Daoy (cell line): ENCODE measurements around the gene DEK. TPM values are rescaled to one million over a fixed set of nuclear protein-coding genes. Genes with fewer than 3 reads are reported as not detected.
"Not testable (repeated sequence)": the region's sequence is repeated elsewhere in the genome, so short reads cannot be mapped to it uniquely, and the experiment has no call there.

Source experiments
- DNase-seq: peaks from one replicate; pipeline ENCODE4 v3.0.0-alpha.2; 2015; ENCODE audit warnings: low read depth
- total RNA-seq: library from RNA; depleted of rRNA; stranded (reverse); fragments of >200 nt; shearing (Covaris generic); gene quantifications from 2 replicates; pipeline ENCODE4 v1.2.3, GENCODE V29; 2014; rRNA removed

The DEK gene, protein sequence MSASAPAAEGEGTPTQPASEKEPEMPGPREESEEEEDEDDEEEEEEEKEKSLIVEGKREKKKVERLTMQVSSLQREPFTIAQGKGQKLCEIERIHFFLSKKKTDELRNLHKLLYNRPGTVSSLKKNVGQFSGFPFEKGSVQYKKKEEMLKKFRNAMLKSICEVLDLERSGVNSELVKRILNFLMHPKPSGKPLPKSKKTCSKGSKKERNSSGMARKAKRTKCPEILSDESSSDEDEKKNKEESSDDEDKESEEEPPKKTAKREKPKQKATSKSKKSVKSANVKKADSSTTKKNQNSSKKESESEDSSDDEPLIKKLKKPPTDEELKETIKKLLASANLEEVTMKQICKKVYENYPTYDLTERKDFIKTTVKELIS
- 320 and 481 TPM in 2 replicates for total RNA-seq

DNA sequence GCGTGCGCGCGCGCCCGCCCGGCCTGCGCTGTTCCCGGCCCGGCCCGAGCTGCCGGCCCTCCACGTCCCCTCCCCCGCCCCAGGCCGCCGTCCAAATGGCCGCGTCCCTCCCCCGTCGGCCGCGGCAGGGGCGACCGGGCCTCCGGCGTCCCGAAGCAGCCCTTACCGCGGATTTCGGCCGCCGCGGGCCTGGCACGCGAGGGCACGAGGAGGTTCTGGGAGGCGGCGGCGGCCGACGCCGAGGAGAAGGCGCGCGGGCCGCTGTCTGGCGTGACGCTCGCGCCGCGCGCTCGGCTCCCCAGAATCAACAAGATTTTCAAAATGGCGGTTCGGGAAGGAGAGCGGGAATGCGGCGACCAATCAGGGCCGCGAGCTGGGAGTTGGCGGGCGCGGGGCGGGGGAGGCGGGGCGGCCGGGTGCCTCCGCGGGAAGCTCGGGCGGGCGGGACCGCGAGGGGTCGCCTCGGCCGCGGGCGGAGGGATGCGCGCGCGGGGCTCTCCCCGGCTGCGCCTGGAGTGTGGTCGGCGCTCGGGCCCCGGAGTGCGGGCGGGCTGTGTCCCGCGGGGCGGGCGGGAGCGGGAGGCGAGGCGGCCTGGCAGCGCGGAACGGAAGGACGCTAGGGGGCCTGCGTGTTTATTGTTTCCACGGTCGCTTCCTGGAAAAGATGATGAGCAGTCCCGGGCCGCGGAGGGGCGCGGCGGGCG is at the start of gene DEK:
Gene DEK, minus strand, starts transcription at position 312 of the 704 bp plus-strand sequence. CDS start 543 bp downstream, outside the sequence.
- peak; percentile 94 for DNase-seq

DNA sequence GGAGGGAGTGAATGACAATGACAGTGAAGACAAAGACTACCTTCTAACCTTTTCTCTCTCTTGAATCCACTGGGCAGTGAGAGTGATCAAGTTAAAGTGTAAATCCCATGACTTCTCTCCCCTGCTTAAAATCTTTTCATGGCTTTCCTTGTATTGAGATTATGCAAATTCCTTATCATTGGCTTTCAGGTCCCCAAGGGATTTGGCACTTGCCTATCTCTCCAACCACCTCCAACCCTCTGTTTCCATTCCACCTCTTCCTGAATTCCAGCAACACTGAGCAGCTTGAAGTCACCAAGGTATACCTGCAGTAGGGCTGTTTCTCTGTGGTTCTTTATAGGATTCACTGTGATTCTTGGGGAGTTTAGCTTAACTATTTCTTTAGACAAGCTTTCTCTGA is 48.0 kb upstream of the DEK start:
- DNase-seq: no peak

DNA sequence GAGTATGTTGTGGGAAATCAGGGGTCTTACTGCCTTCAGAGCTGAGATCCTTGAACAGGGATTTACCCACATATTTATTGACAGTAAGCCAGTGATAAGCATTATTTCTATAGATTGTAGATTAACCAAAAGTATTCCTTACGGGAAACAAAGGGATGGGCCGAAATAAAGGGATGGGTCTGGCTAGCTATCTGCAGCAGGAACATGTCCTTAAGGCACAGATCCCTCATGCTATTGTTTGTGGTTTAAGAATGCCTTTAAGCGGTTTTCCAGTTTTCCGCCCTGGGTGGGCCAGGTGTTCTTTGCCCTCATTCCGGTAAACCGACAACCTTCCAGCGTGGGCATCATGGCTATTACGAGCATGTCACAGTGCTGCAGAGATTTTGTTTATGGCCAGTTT is 45.7 kb upstream of the DEK start:
- not testable (repeated sequence) for DNase-seq

DNA sequence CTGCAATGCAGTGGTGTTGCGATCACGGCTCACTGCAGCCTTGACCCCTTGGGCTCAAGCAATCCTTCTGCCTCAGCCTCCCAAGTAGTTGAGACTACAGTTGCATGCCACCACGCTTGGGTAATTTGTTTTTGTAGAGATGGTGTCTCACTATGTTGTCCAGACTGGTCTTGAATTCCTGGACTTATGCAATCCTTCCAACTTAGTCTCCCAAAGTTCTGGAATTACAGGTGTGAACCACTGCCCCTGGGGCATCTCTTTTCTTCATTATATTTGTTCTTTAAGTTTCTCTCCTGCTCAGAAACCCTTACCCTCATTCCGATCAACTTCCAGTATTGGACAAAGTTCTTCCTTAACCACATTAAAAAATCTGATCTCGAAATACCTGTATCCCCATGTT is 44.7 kb upstream of the DEK start:
- DNase-seq: no peak

DNA sequence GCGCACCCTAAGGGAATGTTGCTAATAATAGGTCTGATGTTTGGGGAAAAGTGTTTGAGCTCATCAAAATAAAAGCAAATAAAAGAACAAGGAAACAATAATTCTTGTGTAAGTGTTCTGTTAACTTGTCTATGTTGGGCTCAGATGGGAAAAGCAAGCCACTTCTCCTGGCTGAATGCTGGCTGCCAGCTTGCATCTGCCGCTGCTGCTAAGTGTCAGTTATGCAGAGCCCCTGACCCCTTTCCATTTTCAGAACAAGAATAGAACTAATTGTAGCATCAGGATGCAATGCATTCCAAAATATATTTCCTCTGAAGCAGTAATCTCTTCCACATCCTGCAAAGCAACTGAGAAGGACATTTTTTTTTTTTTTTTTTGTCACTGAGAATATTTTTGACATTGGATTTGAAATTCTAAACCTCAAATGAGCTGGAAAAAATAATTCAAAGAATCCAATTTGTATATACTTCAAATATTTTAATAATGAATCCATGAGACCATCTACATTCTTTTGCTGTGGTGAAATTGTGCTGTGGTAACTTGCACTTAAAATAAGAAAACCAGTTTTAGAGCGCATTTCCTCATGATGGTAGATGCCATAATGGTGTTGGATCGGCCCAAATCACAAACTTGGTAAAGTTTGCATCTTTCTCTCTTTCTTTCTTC is 43.9 kb upstream of the DEK start:
- DNase-seq: no peak

DNA sequence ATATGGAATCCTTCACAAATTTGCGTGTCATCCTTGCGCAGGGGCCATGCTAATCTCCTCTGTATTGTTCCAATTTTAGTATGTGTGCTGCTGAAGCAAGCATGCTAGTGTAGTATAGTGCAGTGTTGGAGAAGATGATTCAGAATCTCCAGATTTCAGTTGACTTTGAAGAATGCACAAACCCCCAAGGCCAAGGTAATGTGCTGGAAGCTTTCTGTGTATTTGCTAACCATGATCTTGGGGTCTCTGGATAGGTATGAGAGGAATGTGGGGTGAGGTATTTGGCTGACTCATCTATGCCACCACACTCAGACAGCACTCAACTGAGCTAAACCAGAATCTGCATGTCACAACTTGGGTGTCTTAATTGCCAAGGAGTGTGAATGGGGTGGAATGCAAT is 42.6 kb upstream of the DEK start:
- peak; percentile 40 for DNase-seq

DNA sequence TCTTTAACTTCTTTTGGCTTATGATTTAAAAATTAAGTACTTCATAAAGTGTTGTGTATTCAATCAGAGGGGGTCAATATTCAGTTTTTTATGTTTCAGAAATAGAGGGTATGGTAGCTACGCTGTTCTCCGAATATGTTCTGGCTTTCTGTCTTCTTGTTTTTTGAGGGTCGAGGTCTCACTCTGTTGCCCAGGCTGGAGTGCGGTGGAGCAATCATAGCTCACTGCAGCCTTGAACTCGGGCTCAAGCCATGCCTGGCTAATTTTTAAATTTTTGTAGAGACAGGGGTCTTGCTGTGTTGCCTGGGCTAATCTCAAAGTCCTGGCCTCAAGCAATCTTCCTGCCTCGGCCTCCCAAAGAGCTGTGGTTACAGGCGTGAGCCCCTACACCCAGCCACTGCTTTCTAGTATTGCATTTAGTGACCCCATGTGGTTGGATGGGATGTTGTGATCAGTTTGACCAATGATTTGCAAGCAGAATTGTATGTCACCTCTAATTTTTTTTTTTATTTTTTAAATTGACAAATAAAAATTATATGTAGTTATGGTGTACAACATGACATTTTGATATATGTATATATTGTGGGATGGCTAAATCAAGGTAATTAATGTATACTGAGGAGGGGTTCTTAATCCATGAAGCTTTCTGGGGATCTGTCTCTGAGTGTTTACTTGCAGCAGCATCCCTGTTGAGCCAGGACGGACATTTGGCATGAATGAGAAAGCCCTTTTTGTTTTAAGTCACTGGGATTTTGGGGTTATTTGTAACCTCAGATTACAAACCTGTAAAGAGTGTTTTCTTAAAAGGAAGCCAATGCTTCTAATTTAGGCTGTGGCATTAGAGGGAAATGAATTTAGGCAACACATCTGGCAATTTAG is 38.5 kb upstream of the DEK start:
- DNase-seq: no peak

DNA sequence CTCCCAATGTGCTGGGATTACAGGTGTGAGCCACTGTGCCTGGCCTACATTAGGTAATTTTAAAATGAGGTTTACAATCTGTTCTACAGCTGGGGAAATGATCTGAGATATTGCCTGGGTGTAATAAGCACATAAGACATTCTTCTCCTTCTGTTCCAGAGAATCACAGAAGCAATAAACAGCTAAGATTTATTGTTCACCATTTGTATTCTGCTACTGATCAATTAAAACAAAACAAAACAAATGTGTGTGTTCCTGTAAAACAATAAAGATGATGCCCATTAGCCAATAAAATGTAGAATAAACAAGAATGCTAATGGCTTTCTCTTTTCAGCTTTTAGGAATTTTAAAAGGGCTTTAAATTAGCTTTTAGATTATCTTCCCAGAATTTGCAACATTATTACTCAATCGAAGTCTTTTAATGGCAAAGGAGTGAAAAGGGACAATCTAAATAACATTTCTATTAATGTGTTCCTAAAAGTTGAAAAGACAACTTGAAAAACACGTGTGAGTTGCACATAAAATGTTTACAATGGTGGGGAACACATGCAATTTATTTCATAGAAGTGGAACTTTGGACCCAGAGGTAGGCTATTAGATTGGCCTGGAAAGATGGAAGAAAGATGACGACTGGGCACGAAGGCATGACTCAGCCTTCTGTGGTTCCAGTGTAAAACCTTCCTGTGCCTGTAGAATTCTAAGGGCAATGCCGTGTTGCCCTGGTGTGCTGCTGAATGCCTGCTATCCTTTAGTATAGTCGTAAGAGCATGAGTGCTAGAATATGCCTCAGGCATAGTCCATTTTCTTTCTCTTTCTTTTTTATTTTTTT is 29.0 kb upstream of the DEK start:
- DNase-seq: peak; percentile 53

DNA sequence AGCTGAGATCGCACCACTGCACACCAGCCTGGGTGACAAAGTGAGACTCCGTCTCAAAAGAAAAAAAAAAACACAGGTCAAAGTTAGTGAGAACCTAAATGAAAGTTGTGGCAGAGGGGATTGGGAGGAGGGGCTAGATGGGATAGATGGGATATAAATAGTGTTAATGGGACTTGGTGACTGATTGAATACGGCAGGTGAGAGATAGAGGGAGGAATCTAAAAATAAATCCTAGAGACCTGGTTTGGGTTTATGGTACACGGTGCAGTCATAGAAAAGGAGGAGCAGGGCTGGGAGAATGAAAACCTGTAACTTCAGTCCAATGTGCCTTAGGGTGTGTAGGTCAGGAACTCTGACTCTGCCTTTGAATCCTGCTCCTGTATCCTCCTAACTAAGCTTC is 25.0 kb upstream of the DEK start:
- no peak for DNase-seq

DNA sequence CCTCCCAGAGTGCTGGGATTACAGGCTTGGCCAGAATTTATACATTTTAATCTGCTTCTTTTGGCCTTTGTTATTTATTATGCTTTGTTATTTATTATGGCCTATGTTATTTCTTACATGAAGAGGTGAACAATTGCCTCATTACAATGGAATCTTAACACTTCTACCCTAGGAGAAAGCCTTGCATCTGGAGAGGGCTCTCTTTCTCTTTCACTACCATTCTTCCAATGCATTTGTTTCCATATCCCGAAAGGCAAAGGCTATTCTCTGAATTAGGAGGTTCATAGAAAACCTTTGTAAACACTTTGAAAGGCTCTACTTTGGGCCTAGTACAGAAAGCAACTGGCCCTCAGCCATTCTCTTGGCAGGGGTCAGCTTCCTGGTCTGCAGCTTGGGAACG is 19.9 kb upstream of the DEK start:
- no peak for DNase-seq

DNA sequence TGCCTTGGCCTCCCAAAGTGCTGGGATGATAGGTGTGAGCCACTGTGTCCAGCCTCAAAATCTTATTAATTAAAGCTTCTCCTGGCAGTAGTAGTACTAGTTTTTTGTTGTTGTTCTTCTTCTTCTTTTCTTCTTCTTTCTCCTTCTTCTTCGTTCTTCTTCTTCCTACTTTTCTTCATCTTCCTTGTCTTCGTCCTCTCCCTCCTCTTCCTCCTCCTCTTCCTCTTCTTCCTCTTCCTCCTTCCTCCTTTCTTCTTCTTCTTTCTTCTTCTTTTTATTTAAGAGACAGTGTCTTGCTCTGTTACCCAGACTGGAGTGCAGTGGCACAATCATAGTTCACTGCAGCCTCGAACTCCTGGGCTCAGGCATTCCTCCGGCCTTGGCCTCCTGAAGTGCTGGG is 17.2 kb upstream of the DEK start:
- DNase-seq: no peak

DNA sequence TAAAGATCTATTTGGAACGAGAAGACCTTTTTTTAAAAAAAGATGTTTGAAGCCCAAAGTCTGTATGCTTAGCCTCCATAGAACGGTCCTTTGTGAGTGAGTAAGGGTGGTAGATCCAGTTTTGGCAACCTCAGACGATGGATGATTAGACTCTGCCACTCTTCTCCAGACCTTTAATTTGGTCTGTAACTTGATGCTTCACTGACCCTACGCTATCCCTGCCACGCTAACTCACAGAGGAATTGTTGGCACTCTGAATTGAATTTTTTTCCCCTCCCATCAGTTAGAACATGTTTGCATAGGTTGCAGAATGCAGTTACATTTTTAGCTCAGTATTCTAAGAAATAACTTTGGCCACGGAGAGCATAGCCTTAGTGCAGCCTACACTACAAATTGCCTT is 15.8 kb upstream of the DEK start:
- peak; percentile 30 for DNase-seq

DNA sequence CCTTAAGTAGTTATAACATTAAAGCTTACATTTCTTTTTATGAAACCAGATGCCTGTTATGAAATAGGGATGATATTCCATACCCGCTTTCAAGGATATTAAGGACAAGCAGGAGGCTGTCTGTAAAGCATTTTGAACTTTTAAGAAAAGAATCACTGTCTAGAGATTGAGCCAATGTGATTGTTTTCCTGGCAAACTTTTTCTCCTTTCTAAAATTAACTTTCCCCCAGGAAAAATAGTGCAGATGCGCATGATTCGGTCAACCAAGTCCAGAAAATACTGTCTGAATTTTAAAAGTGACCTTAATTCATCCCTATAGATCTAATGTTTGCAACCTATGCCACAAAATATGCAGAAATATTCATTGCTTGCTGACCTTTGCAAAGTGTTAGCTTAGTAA is 15.1 kb upstream of the DEK start:
- no peak for DNase-seq

DNA sequence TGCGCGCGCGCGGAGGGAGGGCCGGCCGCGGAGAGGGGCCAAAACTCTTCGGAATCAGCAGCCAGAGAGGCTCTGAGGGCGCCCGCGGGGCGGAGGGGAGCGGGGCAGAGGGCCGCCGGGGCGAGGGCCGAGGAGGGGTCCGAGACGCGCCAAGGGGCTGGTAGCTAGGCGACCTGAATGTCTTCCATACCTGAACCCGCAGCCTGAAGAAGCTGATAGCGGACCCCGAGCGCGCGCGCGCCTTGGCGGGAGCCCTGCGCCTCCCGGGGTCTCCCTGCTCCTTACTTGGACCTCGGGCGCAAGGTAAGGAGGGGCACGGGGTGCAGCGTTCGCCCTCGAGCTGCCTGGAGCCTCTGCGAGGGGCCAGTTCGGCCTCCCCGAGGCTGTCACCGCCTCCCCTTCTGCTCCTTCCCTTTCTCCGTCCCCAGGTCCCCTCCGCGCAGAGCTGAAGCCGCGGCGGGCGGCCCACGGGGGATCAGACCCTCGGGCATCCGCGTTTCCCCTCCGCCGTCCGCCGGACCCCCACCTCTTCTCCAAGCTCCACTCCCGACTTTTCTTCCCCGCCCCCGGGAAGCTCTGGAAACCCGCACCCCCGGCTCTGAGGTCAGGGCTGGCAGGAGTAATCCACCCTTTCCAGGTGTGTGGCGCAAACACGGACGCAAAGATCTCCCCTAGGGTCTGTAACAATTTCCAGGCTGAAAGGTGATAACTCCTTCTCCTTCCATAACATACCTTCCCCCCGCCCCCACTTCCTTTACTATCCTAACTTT is 13.1 kb upstream of the DEK start:
- DNase-seq: peak; percentile 26

DNA sequence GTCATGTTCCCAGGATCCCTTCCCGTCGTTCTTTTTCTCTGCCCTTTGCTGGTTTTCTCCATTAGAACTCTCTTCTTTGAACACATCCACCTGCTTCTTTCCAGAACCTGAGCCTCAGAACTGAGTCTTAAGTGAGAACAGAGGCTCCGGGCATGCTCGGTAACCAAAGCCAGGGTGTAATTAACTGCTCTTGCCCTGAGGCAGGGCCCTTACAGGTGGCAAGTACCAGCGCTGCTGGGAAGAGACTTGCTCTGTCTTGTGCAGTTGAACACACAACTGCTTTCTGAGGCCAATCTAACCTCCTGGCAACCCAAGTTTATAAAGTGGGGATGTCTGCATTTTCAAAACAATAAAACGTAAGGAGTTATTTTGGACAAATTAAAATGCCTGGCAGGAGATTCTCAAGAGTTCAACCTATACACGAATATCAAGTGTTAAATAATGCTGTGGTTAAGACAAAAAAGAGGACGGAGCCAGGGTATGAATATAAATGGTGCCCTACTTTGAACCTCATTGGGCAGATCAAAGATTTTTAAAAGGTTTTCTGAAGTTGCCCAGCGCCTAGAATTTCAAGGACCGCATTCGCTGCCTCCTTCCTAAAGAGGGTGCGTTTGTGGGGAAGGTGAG is 12.4 kb upstream of the DEK start:
- no peak for DNase-seq

DNA sequence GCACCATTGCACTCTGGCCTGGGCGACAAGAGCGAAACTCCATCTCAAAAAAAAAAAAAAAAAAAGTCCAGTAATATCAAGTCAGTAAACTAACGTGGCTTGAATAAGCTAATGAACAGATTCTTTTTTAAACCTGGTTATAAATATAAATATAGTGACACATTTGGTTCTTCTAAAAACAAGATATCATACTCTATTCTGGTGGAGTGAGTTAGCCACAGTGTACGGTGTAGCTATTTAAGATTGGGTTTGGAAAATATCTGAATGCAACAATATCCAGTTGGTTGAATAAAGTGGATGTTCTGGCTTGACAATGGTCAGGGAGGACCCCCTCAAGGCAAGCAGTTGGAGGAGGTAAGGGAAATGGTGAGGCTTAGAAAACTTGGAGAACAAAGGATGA is 5.9 kb upstream of the DEK start:
- DNase-seq: no peak

DNA sequence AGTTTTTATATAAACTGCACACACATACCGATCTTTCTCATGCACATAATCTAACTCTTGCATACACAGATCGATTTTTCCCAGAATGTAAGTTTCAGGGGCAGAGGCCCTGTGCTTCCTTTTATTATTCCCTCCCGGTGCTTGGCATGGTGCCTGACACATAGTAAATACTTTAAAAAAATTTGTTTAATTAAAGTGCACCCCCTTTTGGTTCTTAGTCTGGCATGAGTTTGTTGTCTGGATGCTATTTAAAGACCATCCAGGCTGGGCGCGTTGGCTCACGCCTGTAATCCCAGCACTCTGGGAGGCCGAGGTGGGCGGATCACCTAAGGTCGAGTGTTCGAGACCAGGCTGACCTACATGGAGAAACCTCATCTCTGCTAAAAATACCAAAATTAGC is 5.4 kb upstream of the DEK start:
- no peak for DNase-seq

DNA sequence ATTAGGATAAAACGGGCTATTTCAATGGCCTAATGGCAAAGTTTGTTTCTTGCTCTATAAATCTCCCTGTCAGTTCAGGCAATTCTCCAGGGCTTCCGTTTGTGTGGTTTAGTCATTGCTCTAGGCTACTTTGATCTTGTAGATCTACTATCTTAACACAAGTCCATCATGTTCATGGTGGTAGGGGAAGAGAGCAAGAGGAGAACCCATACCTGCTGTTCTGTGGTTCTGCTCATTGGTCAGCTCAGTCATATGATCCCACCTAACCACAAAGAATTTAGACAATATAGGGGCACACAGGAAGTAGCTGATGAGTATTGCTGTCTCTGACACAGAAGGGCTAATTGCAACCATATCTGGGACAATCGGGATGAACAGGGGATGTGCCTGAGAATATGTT is 4.9 kb upstream of the DEK start:
- DNase-seq: peak; percentile 58

DNA sequence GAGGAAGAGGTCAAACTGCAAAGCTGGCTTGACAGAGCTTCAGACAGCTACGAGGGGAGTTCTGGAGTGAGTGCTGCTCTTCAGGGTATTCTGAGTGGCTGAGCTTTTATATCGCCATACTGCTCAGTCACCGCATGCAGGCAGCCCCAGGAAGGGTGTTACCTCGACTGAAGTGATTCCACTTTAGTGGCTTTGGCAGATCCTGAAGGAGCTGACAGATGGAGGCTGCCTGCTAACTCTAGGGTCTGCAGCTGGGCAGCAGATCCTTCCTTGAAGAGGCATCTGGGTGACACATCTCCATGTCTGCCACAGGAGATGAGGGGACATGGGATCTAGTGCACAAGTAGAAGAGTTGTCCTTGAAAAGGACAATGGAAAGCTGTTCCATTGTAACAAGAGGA is 3.7 kb upstream of the DEK start:
- DNase-seq: no peak

DNA sequence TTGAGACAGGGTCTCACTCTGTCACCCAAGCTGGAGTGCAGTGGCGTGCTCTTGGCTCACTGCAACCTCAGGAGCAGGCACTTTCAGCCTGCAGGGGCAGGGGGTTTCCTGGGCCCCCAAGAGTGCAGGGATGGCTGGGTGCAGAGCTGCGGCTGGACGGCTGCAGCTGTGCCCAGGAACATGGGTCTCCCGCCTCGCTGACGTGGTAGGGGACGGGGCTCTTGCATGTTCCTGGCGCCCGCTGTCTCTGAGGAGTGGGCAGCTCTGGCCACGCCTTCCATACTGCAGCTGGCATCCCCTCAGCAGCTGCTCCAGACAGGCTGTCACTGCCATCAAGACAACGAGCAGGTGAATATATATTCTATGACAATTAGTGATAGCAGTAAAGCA is 2.2 kb upstream of the DEK start:
- DNase-seq: no peak
